GM21423 (cell line): ENCODE results near the gene TMEM138.
"Not testable (repeated sequence)": the region's sequence is repeated elsewhere in the genome, so short reads cannot be mapped to it uniquely, and the experiment has no call there.

Source experiments
- ATAC-seq: cut with Tn5 transposase; IDR thresholded peaks from one replicate; pipeline ENCODE4 v1.9.1; 2021; ENCODE audit warnings: mild to moderate bottlenecking, moderate library complexity; ENCODE audit not compliant: unreplicated experiment

TMEM138 gene

DNA sequence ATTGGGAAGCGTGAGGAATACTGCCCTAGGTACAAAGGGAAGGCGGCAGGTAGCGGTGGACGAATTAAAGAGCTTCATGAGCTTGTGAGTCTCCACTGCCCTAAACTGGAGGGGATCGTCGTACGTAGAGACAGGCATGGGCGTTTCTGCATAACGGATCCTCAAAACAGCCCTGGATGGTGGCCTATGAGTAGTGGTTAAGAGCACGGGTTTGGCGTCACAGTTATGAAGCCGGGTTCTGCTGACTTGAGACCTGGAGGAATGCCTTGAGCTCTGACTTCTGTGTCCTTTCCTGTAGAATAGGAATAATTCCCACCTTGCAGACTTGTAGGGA, 335 bp downstream of the TMEM138 start:
- ATAC-seq: peak; percentile 6

DNA sequence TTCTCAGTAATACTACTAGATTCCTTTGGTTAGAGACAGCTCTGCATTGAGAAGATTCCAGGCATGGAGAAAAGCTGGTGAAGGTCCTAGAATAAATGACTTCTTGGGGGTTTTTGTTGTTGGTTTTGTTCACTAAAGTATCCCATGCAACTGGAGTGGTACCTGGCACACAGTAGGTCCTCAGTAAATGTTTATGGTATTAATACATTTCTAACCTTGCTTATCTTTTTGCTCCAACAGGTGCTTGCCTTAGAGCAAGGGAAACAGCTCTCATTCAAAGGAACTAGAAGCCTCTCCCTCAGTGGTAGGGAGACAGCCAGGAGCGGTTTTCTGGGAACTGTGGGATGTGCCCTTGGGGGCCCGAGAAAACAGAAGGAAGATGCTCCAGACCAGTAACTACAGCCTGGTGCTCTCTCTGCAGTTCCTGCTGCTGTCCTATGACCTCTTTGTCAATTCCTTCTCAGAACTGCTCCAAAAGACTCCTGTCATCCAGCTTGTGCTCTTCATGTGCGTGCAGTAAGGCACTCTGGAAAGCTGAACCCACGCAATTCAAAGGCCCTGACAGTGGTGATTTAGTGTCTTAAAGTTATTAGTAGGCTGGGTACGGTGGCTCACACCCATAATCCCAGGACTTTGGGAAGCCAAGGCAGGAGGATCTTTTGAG, 2.0 kb downstream of the TMEM138 start:
- no peak for ATAC-seq

DNA sequence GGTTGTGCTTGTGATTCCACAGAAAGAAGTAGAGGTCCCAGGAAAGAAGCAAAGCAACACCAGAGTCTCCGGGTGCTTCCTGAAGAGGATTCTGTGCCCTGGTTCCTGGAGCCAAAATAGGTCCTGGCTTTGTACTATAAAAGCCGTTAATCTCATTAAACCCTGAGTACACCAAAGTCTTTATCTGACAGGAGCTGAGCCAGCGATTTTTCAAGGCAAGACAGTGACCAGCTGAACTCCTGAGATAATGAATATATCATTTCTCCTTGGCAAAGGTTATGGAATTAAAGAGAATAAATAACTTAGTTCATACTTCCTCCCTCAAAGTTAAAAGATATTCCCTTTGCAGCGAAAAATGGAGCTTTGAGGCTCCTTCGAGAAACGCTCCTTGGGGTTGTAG, 5.2 kb downstream of the TMEM138 start:
- ATAC-seq: no peak

DNA sequence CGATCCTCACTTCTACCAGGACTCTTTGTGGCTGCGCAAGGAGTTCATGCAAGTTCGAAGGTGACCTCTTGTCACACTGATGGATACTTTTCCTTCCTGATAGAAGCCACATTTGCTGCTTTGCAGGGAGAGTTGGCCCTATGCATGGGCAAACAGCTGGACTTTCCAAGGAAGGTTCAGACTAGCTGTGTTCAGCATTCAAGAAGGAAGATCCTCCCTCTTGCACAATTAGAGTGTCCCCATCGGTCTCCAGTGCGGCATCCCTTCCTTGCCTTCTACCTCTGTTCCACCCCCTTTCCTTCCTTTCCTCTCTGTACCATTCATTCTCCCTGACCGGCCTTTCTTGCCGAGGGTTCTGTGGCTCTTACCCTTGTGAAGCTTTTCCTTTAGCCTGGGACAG, 6.5 kb downstream of the TMEM138 start:
- ATAC-seq: no peak

DNA sequence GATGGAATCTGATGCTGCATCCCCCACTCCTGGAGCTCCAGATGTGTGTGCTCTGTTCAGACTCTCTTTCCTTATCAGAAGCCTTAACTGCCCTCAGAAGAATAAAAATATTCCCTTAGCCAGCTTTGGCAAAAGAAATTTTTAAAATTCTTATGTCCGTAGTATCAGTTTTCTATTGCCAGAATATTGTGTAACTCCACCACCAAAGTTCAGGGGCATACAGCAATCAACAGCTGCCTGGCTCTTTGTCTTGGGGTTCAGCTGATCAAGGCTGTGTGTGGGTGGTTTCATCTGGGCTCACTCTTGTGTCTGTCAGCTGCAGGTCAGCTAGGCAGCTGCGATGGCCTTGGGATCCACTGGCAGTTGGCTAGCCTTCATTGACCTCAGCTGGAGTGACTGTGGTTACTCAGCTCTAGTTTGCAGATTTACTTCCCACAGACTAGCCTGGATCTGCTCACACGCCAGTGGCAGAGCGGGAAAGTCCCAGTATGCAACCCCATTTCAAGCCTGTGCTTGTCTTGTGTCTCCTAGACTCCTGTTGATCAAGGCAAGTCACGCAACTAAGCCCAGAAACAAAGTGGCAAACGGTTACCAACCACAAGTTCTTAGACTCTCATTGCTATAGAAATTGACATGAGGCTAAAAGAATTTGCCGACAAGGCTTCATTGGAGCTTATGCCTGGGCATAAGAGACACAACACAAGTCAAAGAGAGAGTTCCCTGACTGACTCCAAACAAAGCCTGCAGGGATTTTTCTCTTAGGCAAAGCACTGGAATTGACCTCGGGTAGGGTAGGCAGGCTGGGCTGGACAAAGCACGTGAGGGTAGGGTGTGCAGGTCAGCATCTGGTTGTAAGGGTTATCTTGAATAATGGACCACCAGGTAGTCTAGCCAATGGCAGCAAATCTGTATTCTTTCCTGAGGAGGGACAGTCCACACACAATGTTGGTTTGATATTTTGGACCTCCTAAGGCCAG, 7.5 kb downstream of the TMEM138 start:
- ATAC-seq: no peak

DNA sequence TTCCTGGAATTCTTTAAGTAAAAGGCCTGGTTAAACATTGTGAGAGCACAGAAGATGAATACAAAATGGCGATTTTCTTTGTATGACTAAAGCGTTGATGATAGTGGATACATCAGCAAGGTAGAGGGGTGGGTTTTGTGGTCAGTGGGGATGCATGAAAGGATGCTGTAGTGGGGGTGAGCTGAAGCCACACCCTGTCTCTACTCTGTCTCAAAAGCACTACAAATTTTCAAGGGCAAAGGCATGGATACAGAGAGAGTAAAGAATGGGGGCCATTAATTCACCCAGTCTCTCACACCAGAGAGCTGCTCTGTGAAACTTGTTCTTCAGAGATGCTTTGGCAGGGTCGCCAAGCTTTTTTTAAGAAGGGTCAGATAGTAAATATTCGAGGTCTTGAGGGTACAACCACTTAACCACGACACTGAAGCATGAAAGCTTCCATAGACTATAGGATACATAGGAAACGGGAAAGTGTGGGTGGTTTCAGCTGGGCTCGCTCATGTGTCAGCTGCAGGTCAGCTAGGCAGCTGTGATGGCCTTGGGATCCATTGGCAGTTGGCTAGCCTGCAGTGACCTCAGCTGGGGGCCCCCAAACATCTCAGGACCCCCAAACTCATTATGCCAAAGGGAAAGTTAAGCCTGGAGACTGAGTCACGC, 8.3 kb downstream of the TMEM138 start:
- no peak for ATAC-seq

DNA sequence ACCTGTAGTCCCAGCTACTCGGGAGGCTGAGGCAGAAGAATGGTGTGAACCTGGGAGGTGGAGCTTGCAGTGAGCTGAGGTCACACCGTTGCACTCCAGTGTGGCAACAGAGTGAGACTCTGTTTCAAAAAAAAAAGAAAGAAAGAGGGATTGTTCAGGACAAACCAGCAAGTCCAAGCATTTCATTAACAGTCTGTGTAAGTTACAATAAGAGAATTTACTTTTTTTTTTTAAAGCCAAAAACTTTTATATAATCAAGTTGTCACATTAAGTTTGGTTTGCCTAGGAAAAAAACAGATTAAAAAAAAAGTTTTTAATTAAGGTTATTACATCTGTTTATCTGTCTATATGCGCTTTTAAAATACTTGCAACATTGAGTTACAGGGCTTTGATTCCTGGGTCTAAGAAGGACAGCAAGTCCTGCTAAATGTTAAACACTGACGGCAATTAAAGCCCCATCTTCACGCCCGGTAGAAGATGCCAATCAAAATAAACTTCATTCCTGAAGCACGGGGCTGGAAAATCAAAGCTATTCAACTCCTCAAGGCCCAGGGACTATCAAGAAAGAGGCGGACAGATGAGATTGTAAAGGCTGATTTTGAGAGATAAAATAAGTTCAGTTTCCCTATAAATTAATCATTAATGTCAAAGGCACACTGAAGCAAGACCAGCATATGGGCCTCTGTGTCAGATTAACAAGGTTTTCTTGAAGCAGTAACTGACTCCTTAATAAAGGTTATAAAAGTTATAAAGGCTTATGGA, 10.7 kb downstream of the TMEM138 start:
- ATAC-seq: no peak

DNA sequence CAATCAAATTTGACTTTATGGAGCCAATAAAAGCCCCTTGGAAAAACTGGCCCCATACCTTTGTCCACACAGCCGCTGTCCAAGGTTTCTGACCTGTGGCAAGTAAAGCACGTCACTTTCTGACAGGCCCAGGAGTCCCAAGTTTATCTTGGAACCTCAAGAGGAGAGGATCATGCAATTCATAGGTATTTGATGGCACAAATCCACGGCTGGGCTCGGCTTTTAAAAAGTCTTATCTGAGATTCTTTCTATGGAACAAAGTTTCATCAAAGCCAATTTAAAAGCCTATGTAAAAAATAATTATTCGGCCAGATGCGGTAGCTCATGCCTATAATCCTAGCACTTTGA, 13.6 kb downstream of the TMEM138 start:
- ATAC-seq: no peak

DNA sequence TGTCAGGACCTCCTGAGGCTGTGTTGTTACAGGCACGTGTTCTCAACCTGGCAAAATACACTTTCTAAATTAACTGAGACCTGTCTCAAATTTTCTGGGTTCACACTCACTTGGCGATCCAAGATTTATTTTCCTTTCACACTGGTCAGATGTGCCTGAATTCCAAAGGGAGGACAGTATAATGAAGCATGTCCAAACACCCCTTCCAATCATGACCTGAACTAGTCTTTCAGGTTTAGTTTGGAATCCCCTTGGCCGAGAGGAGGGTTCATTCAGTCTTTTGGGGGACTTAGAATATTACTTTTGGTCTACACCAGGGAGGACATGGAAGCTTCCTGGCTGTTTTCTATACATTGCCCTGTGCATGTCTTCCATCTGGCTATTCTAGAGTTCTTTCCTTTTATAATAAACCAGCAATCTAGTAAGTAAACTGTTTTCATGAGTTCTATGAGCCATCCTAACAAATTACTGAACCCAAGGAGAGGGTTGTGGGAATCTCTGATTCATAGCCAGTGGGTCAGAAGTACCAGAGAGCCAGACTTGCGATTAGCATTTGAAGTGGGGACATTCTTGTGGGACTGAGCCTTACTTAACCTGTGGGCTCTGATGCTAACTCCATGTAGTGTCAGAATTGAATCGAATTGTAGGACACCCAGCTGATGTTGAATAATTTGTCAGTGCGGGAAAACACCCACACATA, 15.4 kb downstream of the TMEM138 start:
- ATAC-seq: no peak

DNA sequence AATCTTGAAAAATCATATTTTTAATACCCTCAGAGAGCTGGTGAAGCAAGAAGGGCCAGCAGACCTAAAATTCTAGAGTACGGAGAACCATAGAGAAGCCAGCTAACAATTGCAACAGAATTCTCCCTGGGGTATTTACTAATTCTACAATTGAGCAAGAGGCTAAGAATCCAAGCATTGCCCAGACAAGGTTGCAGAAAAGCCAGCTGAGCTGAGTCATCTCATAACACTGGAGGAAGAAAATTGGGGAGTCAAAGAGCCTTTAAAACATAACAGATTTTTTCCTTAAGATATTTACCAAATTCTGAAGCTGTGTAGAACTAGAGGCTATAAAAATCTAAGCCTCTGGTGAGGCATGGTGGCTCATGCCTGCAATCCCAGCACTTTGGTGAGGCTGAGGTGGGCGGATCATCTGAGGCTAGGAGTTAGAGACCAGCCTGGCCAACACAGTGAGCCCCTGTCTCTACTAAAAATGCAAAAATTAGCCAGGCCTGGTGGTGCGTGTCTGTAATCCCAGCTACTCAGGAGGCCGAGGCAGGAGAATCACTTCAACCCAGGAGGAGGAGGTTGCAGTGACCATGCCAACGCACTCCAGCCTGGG, 16.6 kb downstream of the TMEM138 start:
- no peak for ATAC-seq

DNA sequence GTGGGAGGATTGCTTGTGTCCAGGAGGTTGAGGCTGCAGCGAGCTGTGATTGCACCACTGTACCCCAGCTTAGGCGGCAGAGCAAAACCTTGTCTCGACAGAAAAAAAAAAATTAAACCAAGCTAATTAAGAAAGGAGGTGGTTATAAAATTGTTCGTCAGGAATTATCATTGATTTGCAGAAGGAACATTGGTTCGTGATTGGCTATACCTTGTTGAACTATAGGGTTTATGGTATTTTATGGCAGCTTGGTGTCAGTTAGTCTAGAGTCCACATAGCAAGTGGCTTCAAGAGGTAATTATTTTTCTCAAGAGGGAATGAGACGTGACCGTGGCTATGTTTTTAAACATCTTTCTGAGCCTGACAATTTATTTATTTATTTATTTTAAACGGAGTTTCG, 18.7 kb downstream of the TMEM138 start:
- ATAC-seq: no peak

DNA sequence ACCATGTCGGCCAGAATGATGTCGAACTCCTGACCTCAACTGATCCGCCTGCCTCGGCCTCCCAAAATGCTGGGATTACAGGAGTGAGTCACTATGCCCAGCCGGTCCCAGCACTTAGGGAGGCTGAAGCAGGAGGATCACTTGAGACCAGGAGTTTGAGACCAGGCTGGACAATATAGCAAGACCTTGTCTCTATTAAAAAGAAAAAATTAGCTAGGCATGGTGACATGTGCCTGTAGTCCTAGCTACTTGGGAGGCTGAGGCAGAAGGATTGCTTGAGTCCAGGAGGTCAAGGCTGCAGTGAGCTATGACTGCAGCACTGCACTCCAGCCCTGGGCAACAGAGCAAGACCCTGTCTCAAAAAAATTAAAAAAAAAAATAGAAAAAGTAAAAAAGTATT, 21.7 kb downstream of the TMEM138 start:
- not testable (repeated sequence) for ATAC-seq

DNA sequence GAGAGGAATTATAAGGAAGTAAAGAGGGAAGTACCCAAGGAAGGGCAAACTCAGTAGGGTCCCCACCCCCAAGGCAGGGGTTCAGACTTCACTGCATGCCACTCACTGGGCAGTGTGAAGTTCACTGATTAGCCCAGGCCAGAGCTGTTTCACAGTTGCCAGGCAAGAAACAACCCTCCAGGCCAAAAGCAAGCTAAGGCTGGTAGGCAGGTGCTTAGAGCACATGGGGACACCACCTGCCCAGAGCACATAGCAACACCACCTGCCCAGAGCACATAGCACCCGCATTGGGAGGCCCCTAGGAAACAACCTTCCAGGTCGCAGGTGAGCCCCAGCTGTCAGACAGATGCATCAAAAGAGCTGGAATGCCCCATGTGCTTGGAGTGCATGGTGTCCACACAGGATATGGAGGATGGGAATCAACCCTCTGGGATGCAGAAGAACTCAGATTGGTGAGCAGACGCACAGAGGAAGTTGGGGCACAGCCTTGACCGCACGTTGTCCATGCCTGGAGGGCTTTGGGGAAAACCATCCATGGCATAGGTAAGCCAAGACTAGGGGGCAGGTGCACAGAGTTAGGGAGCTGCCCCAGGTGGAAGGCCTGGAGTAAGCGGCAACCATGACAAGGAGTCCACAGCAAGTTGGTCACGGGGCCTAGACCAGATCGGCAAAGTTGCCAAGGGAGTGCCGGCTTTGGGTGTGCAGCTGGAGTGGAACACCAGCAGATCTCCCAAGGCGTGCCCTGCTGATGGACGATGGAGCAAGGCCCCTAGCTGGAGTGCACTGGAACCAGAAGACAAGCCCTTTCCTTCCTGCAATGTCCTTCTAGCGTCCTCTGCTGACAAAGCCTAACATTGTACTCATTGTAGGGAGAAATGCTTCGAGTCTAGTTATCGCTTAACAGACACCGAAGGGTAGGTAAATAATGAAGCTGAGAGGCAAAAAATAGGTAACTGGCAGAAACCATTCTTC, 22.4 kb downstream of the TMEM138 start:
- ATAC-seq: no peak

DNA sequence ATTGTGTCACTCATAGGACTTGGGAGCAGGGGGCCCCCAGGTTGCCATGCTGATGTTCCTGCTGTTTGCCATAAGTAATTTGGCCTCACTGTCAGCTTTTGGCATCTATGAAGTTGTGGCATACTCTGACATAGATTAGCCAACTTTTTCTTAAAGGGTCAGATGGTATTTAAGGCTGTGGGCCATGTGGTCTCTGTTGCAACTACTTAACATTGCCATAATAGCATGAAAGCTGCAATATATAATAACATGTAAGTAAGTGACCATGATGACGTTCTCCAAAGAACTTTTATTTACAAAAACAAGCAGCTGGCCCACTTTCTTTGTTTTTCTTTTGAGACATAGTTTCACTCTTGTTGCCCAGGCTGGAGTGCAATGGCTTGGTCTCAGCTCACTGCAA, 28.0 kb downstream of the TMEM138 start:
- ATAC-seq: no peak

DNA sequence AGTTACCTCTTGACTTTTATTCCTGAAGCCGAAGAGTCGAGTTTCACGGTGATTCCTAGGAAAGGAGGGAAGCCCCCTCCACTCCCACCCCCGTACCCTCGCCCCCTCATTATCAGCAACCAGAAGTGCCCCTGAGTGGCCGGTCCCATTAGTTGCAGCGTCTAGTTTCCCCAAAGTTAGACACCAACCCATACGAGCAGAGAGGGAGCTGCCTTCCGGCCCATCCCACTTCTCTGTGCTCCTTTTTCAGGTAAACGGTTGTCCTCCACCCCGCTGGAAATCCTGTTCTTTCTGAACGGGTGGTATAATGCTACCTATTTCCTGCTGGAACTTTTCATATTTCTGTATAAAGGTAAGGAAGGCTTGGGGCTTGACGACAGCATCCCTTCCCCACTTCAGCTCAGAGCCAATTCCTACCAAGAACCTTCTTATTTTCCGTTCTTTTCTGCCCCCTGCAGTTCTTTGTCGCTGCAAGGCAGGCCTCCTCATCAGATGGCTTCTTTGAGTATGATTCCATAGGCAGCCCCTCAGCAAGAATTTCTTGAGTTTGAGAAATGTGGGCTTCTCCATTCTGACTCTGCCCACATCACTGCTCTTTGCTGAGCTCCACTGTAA, 30.9 kb downstream of the TMEM138 start:
- ATAC-seq: no peak

DNA sequence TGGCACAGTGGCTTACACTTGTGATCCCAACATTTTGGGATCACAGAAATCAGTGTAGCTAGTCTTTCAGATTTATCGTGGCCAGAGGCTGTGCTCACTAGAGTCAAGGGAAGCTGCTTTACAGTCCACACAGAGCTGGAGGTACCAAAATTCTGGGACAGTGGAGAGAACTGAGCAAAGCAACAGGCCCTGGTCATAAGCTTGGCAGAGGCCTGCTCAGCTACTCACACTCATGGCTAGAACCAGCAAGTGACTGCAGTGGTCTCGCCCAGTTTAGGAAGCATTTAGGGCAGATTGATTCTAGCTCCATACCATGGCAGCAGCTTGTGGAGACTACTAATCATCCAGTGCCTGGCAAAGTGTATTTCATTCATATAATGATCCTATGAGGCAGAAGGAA, 39.0 kb downstream of the TMEM138 start:
- ATAC-seq: no peak

DNA sequence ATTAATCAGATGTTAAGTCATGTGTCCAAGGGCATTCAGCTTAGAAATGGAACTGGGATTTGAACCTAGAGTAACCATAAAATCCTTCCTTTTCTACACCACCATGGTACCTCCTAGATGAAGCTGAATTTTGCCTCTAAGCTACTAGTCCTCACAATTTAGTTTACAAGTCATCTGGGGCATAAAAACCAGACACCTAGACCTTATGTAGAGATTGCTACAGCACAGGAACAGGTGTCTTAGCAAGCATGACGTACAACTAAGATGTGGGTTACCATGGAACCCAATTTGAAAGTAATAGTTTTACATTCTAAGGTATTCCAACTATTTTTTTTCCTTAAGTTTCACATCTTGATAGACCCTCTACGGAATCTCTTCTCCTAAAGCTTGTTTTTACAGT, 39.4 kb downstream of the TMEM138 start:
- ATAC-seq: no peak

DNA sequence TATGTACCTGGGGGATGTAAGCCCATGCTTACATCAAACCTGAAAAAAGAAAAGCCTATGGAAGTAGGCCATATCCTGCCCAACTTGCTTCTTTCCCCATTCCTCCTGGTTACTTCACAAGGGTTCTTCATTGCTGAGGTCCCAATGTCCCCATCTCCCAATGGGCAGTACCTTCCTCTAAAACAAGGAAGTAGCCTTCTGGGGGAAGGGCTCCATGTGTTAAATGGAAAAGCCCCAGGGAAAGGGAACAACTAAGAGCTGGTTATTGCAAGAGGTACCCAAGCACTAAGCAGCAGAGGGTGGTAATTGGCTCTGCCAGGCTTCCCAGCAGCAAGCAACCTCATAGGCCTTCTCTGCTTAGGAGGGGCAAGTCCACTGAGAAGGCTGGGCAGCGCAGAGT, 41.5 kb downstream of the TMEM138 start:
- no peak for ATAC-seq

DNA sequence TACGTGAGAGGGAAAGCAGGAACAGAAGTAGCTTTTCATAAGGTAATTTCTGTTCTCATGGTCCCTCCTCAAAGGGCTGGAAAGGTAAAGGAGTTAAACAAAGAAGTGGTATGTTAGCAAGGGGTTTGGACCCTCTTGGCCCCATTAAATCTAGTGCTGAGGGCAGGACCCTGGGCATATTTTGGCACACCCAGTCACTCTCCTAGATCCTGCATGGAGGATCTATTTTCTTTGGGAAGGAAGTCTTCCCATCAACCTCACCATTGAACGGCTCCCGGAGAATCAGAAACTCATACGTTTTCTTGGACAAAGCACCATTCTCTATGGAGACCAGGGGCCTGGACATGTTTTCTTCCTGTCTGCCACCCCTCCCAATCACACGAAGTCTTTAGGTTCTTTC, 41.9 kb downstream of the TMEM138 start:
- ATAC-seq: no peak
